Loucy (cell line): ENCODE data around the gene BACE1.

ENCODE experiments used
- H2AFZ ChIP-seq: fragments of 200-600 bp; sonication (generic); 2 replicates; pipeline ENCODE4 v1.6.0; 2016; ENCODE audit warnings: antibody characterized with exemption, mild to moderate bottlenecking, low read length, moderate library complexity
- H3F3A ChIP-seq: fragments of 200-600 bp; 2 replicates; pipeline ENCODE4 v1.6.0; 2016; ENCODE audit warnings: antibody characterized with exemption, low read depth, mild to moderate bottlenecking
- H3K27me3 ChIP-seq: fragments of 200-600 bp; sonication (generic); 2 replicates; pipeline ENCODE4 v1.6.1; 2014; ENCODE audit warnings: low read length, mild to moderate bottlenecking; ENCODE audit not compliant: insufficient read depth, poor library complexity, severe bottlenecking
- H3K36me3 ChIP-seq: fragments of 200-600 bp; sonication (generic); 2 replicates; pipeline ENCODE4 v1.6.1; 2016; ENCODE audit warnings: low read length; ENCODE audit not compliant: insufficient read depth
- H3K4me1 ChIP-seq: fragments of 200-600 bp; sonication (generic); 2 replicates; pipeline ENCODE4 v1.5.1; 2014; ENCODE audit warnings: low read length, mild to moderate bottlenecking; ENCODE audit not compliant: insufficient read depth, poor library complexity, severe bottlenecking
- H3K4me2 ChIP-seq: fragments of 200-600 bp; sonication (generic); 2 replicates; pipeline ENCODE4 v1.6.0; 2014; ENCODE audit warnings: antibody characterized with exemption, low read length, low read depth, mild to moderate bottlenecking; ENCODE audit not compliant: poor library complexity, severe bottlenecking
- H3K4me3 ChIP-seq: fragments of 200-600 bp; sonication (generic); 2 replicates; pipeline ENCODE4 v1.5.1; 2014; ENCODE audit warnings: low read length, mild to moderate bottlenecking, mixed read lengths; ENCODE audit not compliant: poor library complexity, severe bottlenecking
- H3K79me2 ChIP-seq: fragments of 200-600 bp; sonication (generic); 2 replicates; pipeline ENCODE4 v1.6.1; 2014; ENCODE audit warnings: low read length; ENCODE audit not compliant: insufficient read depth
- H3K9ac ChIP-seq: fragments of 200-600 bp; sonication (generic); 2 replicates; pipeline ENCODE4 v1.6.0; 2014; ENCODE audit warnings: mild to moderate bottlenecking, low read depth, low read length, moderate library complexity; ENCODE audit not compliant: poor library complexity, severe bottlenecking
- H3K9me2 ChIP-seq: fragments of 200-600 bp; sonication (generic); replicated peaks from 2 replicates; pipeline ENCODE4 v1.6.1; 2016; ENCODE audit warnings: low read depth, low read length, mixed read lengths
- H3K9me3 ChIP-seq: fragments of 200-600 bp; sonication (generic); 2 replicates; pipeline ENCODE4 v1.6.1; 2014; ENCODE audit warnings: mild to moderate bottlenecking, antibody characterized with exemption, low read length, low read depth; ENCODE audit not compliant: insufficient read depth
- H4K20me1 ChIP-seq: fragments of 200-600 bp; sonication (generic); 2 replicates; pipeline ENCODE4 v1.6.0; 2014; ENCODE audit warnings: antibody characterized with exemption, low read length, mild to moderate bottlenecking; ENCODE audit not compliant: insufficient read depth, poor library complexity, severe bottlenecking
- EZH2phosphoT487 ChIP-seq: fragments of 200-600 bp; IDR thresholded peaks from 2 replicates; pipeline ENCODE4 v1.6.1; 2018; ENCODE audit warnings: antibody characterized with exemption, mild to moderate bottlenecking, moderate library complexity, borderline replicate concordance
- TF ChIP-seq, protein P1 (sequence below): fragments of 200-600 bp; sonication (generic); conservative IDR thresholded peaks from 2 replicates; pipeline ENCODE4 v1.5.1; 2014; ENCODE audit warnings: mild to moderate bottlenecking, antibody characterized with exemption, low read length

Gene BACE1

DNA sequence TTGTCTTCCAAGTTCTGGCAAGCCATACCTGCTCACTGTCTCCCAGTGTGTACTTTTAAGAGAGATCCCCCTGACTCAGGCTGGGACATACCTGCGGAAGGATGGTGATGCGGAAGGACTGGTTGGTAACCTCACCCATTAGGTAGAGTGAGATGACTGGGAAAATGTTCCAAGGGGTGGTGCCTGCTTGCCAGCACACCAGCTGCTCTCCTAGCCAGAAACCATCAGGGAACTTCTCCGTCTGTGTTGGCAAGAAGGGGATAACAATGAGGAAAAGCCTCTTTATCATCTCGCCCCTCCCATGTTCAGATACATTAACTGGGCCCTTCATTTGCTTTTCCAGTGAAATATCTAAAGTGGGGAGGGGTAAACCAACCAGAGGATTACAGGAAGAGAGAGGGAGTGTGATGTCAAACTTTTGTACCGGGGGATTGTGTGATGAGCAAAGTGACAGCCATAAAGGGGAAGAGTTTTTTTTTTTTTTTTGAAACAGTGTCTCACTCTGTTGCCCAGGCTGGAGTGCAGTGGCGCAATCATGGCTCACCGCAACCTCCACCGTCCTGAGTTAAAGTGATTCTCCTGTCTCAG, 25.2 kb downstream of the BACE1 start, which contains the start of gene BACE1-AS:
Gene BACE1-AS, plus strand, starts transcription at position 538 of the 588 bp plus-strand sequence.
- no peaks in the 10 kb centered on the region for H3K27me3 ChIP-seq
- H3K9me2 ChIP-seq = no peaks in the 10 kb centered on the region
- H3K4me2 ChIP-seq = no peak within 1 kb of the TSS
- H3K9me3 ChIP-seq = no peaks in the 10 kb centered on the region
- no peak within 1 kb of the TSS for H2AFZ ChIP-seq
- peaks cover 10% of the 10 kb centered on the region for H3K4me1 ChIP-seq
- no peak within 1 kb of the TSS for H3K9ac ChIP-seq
- TF ChIP-seq, protein P1, sequence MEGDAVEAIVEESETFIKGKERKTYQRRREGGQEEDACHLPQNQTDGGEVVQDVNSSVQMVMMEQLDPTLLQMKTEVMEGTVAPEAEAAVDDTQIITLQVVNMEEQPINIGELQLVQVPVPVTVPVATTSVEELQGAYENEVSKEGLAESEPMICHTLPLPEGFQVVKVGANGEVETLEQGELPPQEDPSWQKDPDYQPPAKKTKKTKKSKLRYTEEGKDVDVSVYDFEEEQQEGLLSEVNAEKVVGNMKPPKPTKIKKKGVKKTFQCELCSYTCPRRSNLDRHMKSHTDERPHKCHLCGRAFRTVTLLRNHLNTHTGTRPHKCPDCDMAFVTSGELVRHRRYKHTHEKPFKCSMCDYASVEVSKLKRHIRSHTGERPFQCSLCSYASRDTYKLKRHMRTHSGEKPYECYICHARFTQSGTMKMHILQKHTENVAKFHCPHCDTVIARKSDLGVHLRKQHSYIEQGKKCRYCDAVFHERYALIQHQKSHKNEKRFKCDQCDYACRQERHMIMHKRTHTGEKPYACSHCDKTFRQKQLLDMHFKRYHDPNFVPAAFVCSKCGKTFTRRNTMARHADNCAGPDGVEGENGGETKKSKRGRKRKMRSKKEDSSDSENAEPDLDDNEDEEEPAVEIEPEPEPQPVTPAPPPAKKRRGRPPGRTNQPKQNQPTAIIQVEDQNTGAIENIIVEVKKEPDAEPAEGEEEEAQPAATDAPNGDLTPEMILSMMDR = no peak
- no peak for TF ChIP-seq EZH2phosphoT487
- no peaks in the 10 kb centered on the region for H4K20me1 ChIP-seq
- no peaks in the 10 kb centered on the region for H3K79me2 ChIP-seq
- no peaks in the 10 kb centered on the region for H3F3A ChIP-seq
- no peaks in the 10 kb centered on the region for H3K36me3 ChIP-seq
- H3K4me3 ChIP-seq = no peak within 1 kb of the TSS

DNA sequence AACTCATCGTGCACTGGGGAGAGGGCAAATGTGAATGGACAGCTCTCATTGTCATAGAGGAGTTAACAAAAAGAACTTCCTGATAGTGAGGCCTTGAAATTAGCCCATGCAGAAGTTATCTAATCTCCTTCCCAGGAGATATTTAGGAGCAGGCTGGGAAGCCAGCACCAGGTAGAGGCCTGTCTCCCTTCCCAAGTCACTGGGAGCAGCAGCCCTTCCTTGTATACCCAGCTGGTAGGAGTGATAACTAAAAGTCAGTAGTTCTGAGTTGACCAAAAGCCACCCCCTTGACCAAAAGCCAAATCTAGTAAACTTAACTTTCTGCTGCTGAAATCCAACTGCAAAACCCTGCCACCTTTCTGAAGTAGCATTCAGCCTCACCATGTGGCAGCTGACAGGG, 26.3 kb downstream of the BACE1 start:
- Histone ChIP-seq H3K4me2 (no peak overlapping the region), H3F3A (no peaks in the 10 kb centered on the region), H3K9me3 (no peaks in the 10 kb centered on the region), H3K9ac (no peak overlapping the region), H3K4me3 (no peak overlapping the region), H3K9me2 (no peaks in the 10 kb centered on the region), H3K4me1 (peaks cover 10% of the 10 kb centered on the region), H2AFZ (no peak overlapping the region), H3K27me3 (no peaks in the 10 kb centered on the region), H3K79me2 (no peaks in the 10 kb centered on the region), H3K36me3 (peaks cover 6% of the 10 kb centered on the region; the same call in 1 of the 2 replicates), H4K20me1 (no peaks in the 10 kb centered on the region)
- TF ChIP-seq, protein P1 = no peak
- no peak for TF ChIP-seq EZH2phosphoT487

DNA sequence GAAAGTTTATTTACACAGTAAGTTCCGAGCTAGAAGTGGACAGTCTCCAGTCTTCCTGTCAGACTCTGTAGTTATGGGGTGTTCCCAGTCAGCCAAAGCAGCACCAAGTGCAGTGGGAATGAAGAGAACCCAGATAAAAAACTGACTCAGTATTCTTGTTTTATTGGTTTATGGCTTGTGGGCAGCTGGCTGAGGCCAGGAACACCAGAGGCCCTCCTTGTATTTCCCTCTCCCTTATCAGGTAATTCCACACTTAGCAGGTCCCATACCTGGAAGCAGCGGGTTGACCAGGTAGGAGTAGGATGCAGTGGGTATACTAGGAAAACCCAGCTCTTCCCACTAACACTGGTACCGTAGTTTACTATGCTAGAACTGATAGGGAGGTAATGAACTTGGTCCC, 28.4 kb downstream of the BACE1 start:
- no peak overlapping the region for H3K4me3 ChIP-seq
- no peaks in the 10 kb centered on the region for H3K9me3 ChIP-seq
- H4K20me1 ChIP-seq = no peaks in the 10 kb centered on the region
- peaks cover 12% of the 10 kb centered on the region; the same call in 1 of the 2 replicates for H3K36me3 ChIP-seq
- no peak overlapping the region for H3K4me2 ChIP-seq
- H3K4me1 ChIP-seq = peaks cover 10% of the 10 kb centered on the region
- no peak overlapping the region for H3K9ac ChIP-seq
- H3K9me2 ChIP-seq = no peaks in the 10 kb centered on the region
- no peaks in the 10 kb centered on the region for H3K27me3 ChIP-seq
- TF ChIP-seq, protein P1 = no peak
- no peak for TF ChIP-seq EZH2phosphoT487
- no peaks in the 10 kb centered on the region for H3F3A ChIP-seq
- no peak overlapping the region for H2AFZ ChIP-seq
- H3K79me2 ChIP-seq = no peaks in the 10 kb centered on the region
